Ammon's horn (tissue), 1 donor: ENCODE measurements around the gene NLRP8.
"Not testable (repeated sequence)": the region's sequence is repeated elsewhere in the genome, so short reads cannot be mapped to it uniquely, and the experiment has no call there.

Experiments
- DNase-seq: peaks from one replicate; pipeline ENCODE4 v3.0.0-alpha.2; 2016; ENCODE audit warnings: low spot score

Gene NLRP8

GRCh38 chr19:55947532-55947931 lies at the start of gene NLRP8:
Gene NLRP8, plus strand, starts transcription at chr19:55947832.
- no peak for DNase-seq

GRCh38 chr19:55898911-55899310 lies 48.7 kb upstream of the NLRP8 start:
- no peak for DNase-seq

- no peak for DNase-seq
Observed at GRCh38 chr19:55901369-55902079, 46.1 kb upstream of the NLRP8 start.

- DNase-seq, result no peak
Observed at GRCh38 chr19:55902080-55902751, 45.4 kb upstream of the NLRP8 start.

GRCh38 chr19:55907286-55907685 lies 40.3 kb upstream of the NLRP8 start:
- DNase-seq, result no peak

GRCh38 chr19:55907746-55908145 lies 39.9 kb upstream of the NLRP8 start:
- DNase-seq, result no peak

- no peak for DNase-seq
Observed at GRCh38 chr19:55909801-55910200, 37.8 kb upstream of the NLRP8 start.

GRCh38 chr19:55912916-55913315 lies 34.7 kb upstream of the NLRP8 start:
- DNase-seq, result no peak

GRCh38 chr19:55913643-55914268 lies 33.9 kb upstream of the NLRP8 start:
- DNase-seq, result no peak

GRCh38 chr19:55923556-55923955 lies 24.1 kb upstream of the NLRP8 start:
- no peak for DNase-seq

- no peak for DNase-seq
Observed at GRCh38 chr19:55927991-55928390, 19.6 kb upstream of the NLRP8 start.

GRCh38 chr19:55929258-55929657 lies 18.4 kb upstream of the NLRP8 start:
- DNase-seq, result not testable (repeated sequence)

- no peak for DNase-seq
Observed at GRCh38 chr19:55930996-55931515, 16.6 kb upstream of the NLRP8 start.

GRCh38 chr19:55931936-55932386 lies 15.7 kb upstream of the NLRP8 start, which contains the start of gene NLRP13:
Gene NLRP13, minus strand, starts transcription at chr19:55932336. Its CDS starts 25 bp downstream, at chr19:55932311.
- no peak for DNase-seq

GRCh38 chr19:55935206-55935605 lies 12.4 kb upstream of the NLRP8 start:
- DNase-seq, result no peak

GRCh38 chr19:55939206-55939605 lies 8.4 kb upstream of the NLRP8 start:
- DNase-seq, result no peak

- DNase-seq, result no peak
Observed at GRCh38 chr19:55940306-55940705, 7.3 kb upstream of the NLRP8 start.

GRCh38 chr19:55950566-55950965 lies 2.9 kb downstream of the NLRP8 start:
- DNase-seq, result not testable (repeated sequence)

- DNase-seq, result no peak
Observed at GRCh38 chr19:55956431-55956830, 8.8 kb downstream of the NLRP8 start.

GRCh38 chr19:55958356-55958755 lies 10.7 kb downstream of the NLRP8 start:
- no peak for DNase-seq

- no peak for DNase-seq
Observed at GRCh38 chr19:55959996-55960675, 12.5 kb downstream of the NLRP8 start.

- DNase-seq, result no peak
Observed at GRCh38 chr19:55962186-55962585, 14.6 kb downstream of the NLRP8 start.
